ENCODE measurements around the gene PABPN1L.
"Not testable (repeated sequence)": the region's sequence is repeated elsewhere in the genome, so short reads cannot be mapped to it uniquely, and the experiment has no call there.

Gene PABPN1L

DNA sequence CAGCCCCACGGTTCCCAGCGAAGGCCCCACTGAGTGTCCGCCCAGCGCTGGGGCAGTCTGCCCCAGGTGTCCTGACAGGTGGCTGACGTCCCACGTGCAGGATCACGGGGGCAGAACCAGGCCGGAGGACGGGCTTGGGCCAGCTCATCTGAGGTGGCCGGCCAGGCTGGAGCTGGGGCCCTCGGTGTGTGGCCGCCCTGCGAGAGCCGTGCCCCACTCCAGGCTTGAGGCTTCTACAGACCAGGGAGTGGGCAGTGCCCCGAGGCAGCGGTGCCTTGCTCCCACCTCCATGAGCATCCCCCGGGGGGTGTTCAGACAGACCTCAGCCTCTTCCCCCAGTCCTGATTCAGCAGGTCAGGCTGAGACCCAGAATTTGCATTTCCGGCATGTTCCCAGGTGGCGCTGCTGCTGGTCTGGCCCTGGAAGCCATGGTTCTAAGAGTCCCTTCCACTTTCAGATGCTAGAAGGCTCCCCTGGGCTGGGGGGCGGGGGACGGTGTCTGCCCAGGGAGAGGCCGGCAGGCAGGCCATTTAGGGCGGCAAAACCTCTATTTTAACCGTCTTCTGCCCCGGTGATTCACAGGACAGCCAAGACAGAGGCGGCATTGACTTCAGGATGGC is 35.4 kb upstream of the PABPN1L start:
- DNase-seq: no peak

DNA sequence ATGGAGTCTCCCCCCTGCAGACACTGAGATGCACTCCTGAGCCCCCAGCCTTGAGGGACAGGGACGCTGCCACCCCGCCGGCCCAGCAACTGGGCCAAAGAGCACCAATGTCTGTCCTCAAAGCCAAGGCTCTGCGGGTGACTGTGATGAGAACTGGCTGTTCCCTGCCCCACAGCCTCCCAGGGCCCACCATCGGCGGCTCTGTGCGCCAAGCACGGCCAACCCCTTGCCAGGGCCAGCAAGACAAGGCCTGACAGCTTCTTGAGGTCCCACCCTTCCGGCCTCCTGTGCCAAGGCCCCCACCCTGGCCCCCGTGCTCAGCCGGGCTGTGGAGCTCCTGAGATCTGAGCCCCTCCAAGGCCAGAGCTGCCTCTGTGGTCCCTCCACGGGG is 34.2 kb upstream of the PABPN1L start:
- DNase-seq: no peak

DNA sequence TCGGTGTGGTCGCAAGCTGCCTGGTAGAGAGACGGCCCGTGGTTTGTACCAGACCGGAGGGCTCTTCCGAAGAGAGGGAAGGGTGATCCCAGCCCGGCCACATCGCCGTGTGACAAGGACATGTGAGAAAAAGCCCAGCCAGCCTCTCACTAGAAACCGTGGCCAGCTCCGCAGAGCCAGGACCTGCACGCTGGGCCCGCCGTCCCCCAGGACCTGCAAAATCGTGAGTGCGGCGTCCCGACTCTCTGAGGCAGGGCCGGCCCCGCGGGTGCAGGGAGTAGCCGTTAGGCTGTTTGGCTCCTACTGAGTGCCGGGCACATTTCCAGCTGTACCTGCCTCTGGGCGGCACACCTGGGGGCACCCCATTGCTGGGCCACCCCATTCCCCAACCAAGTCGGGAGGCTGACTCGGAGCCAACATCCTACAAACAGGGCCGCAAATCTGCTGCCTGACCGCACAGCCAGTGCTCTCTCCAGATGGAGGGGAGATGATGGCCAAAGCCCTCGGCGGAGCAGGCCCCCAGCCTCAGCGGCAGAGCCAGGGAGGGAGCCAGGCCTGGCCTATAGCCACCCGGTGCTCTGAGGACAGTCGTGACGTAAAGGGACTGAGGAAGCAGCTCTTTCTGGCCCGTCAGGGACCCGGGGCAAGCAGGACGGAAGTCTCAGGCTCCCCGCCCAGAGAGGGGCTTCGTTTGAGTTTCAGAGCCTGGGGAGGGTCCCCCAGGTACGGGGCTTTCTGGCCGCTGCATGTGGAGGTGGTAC is 33.6 kb upstream of the PABPN1L start:
- DNase-seq: no peak

DNA sequence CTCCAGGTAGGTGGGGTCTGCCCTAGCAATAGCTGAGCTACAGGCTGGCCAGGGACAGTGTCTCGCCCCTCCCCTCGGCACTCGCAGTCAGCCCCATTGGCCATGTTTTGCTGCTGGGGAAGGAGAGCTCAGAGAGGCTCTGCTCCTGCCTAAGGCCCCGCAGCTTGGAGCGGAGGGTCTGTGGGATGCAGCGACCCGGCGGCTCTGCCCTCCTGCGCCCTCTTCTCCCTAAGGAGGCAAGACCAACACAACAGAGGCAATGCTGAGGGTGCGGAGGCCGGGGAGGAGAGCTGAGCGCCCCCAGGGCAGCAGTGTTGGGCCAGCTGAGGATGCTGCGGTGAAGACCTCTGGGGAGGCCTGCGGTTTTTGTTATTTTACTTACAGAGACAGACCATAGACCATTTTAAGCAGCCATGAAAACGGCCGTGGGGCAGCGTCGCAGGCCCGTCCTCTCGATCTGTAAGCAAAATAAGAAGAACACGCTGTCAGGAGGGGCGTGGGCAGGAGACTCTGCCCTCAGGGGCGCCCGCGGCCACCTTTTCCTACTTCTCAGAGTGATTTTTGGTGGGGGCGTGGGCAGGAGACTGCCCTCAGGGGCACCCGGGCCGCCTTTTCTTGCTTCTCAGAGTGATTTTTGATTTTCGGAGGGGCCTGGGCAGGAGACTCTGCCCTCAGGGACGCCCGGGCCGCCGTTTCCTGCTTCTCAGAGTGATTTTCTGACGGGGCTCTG is 31.4 kb upstream of the PABPN1L start:
- no peak for DNase-seq

DNA sequence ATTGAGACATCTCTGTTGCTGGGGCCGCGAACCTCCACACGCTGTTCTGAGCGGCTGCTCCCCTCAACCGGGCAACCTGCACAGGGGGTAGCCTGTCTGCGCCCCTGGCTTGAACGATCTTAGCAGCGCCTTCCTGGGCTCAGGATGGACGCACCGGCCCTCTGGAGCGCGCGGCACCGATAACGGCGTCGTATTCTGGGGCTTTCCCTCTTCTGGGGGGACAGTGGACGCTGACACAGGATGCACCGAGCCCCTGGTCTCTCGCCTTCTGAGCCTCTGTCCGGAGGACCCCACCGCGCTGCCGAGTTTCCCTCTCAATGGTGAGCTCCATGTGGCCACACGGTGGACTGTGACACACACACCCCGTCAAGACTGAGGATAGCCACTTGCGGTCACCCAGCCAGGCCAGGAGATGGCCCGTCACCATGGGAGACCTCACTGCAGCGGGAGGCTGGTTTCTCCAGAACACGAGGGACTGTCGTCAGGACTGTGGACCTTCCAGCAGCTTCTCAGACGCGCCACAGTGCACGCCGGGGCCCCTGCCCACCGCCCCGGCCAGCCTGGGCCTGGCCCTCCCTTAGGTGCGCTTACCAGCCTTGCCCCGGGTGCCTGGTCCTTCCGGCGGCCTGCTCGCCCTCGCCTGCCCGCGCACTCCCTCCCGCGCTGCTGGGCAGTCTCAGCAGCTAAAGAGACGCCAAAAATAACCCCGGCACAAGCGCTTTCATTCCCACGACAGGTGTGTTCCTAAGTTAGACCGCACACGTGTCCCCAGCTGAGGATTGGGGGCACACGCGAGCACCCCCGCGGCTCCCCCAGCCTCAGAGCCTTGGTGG is 30.0 kb upstream of the PABPN1L start:
- DNase-seq: no peak

DNA sequence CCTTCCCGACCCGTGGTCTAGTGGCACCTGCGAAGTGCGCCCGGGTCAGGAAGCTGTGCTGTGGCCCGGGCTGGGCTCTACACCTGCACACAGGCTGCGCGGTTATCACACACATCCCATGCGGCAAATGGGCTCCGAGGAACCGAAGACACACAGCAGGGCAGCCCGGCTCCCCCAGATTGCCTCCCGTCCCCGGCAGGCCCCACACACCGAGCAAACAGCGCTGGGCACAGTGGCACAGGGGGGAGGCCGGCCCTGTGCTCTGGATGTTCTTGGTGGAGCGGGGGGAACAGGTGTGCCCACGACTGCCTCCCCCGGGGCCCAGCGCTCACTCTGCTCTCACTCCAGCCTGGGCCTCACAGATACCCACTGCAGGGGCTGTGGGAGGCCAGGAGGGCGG is 28.9 kb upstream of the PABPN1L start:
- DNase-seq: no peak

DNA sequence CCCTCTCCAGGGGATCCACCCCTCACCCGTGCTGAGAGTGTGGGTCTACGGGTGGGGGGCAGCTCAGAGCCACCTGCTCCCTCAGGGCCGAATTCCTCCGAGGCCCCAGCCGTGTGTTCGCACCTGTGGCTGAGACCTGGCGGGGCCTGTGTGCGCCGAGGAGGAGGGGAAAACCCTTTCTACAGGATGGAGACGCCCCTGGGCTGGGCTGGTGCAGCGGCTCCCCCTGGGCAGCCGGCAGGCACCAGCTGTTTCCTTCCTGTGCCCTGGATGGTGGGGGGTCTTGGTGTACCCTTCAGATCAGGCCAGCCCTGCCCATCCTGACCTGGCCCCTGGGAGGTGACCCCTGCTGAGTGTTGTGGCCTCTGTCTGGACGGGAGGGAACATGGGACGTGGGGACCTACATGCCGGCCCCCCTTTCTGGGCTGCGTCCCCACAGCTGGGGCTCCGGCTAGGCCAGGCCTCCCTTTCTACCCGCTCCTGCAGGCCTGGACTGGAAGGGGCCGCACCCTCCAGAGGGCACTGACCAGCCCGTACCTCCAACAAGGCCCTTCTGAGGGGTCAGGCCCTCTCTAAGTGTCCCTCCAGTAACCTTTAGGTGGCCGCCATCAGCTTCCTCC is 28.3 kb upstream of the PABPN1L start:
- DNase-seq: no peak

DNA sequence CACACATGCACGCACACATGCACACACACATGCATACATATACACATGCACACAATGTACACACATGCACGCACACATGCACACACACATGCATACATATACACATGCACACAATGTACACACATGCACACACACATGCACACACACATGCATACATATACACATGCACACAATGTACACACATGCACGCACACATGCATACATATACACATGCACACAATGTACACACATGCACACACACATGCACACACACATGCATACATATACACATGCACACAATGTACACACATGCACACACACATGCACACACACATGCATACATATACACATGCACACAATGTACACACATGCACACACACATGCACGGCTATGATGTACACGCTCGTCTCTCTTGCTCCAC is 27.8 kb upstream of the PABPN1L start:
- not testable (repeated sequence) for DNase-seq

DNA sequence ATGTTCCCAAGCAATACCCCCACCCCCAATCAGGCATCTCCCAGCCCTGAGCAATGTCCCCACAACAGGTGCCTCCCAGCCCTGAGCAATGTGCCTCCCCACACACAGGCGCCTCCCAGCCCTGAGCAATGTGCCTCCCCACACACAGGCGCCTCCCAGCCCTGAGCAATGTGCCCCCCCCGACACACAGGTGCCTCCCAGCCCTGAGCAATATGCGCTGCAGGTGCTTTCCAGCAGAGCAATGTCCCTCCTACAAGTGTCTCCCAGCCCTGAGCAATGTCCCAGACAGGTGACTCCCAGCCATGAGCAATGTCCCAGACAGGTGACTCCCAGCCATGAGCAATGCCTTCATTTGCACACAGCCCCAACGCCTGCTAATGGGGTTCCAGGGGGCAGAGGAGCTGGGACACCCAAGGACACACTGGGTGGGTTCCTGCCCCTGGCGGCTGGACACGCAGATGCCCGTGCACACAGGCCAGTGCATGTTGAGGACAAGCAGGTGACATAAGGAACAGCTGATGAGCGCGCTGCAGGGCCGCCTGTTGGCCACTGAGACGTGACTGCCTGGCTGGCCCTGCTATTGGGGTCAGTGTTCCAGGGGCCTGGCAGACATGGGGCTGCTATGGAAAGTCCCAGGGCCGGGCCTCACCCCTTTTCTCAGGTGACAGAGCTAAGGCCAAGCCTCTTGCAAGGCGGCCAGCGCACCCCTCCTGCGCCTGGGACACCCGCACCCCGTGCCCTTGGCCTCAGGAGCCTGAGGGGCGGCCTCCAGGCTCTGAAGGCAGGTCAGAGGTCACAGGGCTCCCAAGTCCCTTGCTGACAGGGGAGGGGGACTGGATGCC is 26.9 kb upstream of the PABPN1L start:
- no peak for DNase-seq

DNA sequence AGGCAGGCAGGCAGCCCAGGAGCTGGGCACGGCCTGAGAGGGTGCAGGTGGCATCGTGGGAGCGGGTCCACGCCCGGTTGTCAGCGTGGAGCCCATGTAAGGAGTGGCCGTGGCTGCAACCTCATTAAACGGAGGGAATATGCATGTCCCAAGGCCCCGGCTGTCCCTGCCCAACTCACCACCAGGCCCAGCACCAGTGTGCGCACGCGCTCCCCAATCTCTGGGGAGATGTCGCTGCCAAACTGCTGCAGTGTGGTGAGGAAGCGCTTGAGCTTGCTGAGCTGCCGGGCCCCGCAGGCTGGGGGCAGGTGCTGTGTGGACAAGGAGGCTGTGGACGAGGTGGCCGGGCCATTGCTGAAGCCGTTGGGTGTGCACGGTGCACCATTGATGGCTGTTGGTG is 25.6 kb upstream of the PABPN1L start:
- DNase-seq: no peak

DNA sequence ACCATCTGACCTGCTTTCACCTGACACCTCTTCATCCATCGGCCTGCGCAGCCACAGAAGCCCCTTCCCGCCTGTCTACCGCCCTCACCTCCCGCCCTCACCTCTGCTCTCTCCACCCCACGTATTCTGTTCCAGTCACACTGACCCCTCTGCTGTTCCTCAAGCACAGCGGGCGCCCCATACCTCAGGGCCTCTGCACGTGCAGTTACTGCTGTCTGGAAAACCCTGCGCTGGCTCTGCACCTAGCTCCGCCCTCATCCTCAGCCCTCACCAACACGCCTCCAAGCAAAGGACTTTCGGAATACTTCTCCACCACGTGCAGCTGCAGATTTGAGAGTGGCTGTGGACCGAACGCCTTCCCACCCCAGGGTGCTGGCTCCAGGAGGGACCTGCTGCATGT is 24.6 kb upstream of the PABPN1L start:
- no peak for DNase-seq

DNA sequence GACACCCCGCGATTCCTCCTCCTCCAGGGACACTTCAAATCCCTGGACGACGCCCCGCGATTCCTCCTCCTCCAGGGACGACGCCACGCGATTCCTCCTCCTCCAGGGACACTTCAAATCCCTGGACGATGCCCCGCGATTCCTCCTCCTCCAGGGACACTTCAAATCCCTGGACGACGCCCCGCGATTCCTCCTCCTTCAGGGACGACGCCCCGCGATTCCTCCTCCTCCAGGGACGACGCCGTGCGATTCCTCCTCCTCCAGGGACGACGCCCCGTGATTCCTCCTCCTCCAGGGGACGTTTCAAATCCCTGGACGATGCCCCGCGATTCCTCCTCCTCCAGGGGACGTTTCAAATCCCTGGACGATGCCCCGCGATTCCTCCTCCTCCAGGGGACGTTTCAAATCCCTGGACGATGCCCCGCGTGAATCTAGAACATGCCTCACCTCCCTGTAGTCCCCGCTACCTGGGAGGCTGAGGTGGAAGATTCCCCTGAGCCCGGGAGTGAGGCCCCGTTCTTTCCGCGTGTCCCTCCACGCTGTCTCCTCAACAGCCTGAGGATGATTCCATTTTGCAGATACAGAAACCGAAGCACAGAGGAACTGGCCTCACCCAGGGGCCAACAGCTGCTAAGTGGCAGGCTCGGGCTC is 23.4 kb upstream of the PABPN1L start:
- DNase-seq: not testable (repeated sequence)

DNA sequence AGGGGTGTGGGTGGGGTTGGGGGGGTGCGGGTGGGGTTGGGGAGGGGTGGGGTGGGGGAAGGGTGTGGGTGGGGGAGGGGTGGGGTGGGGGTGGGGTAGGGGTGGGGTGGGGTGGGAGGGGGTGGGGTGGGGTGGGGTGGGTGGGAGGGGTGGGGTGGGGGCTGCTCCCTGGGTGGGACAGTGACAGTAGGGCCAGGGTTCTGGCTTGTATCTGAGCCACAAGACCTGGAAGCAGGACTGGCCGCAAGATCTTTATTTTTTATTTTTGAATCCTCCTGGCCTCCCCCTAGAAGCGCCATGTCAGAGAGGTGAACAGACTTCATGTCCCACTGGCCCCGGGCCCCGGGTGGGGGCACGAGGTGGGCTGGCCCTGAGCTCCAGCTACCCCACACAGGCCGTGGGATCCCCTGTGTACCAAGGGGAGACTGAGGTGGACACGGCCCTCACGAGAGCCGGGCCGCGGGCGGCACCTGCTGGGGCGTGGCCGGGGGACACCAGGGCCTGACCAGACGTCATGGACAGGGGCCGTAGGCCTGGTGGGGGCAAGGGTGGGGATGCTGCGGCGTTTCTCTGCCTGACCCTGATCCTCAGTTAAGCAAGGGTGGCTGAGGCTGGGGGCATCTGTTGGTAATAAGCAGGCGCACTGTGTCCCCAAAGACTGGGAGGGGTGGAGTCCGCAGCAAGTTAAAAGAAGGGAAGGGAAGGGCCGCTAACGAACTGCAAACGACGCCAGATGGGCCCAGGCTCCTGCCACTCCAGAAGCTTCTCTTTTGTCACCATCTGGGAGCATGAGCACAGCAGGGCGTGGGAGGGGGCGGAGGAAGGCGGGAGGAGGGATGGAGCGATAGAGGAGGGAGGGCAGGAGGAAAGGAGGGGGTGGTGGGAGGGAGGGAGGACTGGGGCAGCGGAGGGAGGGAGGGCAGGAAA is 22.3 kb upstream of the PABPN1L start:
- no peak for DNase-seq

DNA sequence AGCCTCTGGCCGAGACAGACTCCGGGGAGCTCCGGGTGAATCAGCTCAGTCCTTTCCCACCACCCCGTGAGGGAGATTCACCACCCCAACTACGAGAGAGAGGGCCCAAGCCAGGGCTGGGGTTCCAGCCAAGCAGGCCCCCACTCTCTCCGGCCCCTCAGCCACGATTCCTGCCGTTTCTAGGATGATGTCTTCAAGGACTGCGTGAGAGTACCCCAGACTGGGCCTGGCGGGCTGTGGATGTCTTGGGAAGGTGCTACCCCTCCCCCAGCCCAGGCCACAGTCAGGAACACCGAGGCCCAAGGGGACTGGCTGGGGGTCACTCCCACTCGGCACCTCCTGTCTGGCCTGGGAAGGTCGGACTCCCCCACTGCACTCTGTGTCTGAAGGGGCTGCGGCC is 21.6 kb upstream of the PABPN1L start:
- no peak for DNase-seq

DNA sequence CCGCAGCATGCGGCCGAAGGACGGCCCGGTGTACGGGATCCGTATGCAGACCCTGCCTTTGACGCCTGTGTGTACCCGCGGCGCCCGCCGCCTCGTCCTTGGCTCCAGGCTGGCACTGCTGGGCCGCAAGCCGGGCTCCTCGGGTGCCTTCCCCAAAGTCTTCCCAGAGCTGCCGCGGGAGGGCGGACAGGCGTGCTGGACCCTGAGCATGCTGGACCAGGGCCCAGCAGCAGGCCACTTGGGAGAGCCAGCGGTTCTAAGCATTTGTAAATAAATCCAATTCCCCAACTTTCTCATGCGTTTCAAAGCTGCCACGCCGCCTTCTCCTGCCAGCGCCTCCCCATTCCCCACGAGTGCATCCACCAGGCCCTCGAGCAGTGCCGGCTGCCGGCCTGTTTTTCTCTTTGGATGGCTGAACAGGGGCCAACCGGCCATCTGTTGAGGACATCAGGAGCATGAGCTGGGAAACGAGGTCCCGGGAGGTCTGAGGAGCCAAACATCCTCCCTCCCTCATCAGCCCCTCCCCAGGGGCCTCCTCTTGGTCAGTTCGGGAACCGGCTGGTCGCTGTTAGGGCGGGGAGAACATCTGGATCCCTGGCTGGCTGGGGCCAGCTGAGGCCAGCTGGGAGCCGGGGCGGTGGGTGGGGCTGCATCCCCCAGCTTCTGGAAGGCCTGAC is 20.5 kb upstream of the PABPN1L start:
- peak; percentile 9 for DNase-seq

DNA sequence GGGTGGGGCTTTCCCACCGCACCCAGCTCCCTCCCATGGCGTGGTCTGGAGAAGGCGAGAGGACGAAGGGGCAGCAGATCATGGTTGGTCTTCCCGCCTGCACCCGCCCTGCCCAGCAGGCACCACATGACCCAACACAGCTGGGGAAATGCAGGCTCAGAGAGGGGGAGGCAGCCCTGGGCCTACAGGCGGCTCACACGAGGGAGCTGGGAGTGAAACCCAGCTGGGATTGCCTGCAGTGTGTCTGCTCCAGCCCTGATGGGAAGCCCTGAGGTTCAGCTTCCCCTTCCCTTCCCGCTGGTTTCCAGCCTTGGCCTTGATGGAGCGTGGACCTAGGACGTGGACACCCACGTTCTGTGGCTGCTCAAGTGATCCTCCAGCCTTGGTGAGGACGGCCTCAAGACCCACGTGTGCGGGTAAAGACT is 20.0 kb upstream of the PABPN1L start:
- no peak for DNase-seq

DNA sequence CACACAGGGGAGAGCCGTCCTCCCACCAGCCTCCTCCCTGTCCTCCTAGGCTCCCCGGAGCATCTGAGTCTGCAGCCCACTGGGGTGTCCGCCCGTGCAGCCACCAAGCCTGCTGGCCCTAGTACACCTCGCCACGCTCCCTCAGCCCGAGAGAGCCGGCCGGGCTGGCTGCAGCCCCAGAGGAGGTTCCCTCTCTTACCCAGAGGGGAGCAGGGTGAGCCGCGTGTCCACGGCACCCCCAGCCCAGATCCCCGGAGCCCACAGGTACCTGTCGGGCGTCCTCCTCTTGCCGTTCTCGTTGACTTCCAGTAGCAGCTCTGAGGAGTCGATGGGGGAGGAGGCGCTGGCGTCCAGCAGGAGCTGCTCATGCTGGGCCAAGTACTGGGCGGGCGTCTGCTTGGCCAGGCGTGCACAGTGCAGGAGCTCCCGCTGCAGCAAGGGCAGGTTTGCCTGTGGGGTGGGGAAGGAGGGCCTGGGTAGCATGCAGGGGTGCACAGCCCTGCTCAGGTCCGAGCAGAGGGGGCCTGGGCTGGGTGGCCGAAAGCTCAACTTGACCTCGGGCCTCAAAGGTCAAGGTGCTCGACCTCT is 19.3 kb upstream of the PABPN1L start:
- DNase-seq: no peak

DNA sequence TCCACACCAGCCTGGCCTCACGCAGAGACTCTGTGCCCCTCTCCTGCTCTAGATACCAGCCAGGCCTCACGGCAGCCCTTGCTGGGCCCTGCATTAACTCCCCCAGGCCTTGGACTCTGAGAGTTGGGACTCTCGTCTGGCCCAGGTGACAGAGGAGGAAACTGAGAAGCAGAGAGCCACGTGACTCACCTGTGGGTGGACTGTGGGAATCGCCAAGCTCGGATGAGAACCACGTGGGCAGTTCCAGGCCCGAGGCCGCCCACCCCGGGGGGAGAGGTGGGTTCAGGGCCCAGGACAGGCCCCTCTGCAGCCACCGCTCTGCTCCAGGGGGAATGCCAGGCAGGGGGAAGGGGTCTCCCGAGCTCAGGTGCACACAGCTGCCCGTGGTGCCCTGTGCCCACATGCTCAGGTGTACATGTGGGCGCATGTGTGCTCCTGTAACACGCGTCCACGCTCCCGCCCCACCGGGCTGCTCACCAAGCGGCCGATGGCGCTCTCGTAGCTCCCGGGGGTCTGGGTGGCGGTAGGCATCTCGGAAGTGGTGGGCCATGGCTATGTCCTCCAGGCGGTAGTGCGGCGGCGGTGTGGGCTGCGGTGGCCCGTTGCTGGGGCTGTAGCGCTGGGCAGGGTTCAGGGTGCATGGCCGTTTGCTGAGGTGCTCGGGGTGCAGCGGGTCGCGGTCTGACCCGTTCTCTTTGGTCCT is 18.3 kb upstream of the PABPN1L start:
- no peak for DNase-seq
